ENCODE measurements around the gene SLC39A10. TPM values are rescaled to one million over a fixed set of nuclear protein-coding genes. Genes with fewer than 3 reads are reported as not detected.

SLC39A10 gene, protein sequence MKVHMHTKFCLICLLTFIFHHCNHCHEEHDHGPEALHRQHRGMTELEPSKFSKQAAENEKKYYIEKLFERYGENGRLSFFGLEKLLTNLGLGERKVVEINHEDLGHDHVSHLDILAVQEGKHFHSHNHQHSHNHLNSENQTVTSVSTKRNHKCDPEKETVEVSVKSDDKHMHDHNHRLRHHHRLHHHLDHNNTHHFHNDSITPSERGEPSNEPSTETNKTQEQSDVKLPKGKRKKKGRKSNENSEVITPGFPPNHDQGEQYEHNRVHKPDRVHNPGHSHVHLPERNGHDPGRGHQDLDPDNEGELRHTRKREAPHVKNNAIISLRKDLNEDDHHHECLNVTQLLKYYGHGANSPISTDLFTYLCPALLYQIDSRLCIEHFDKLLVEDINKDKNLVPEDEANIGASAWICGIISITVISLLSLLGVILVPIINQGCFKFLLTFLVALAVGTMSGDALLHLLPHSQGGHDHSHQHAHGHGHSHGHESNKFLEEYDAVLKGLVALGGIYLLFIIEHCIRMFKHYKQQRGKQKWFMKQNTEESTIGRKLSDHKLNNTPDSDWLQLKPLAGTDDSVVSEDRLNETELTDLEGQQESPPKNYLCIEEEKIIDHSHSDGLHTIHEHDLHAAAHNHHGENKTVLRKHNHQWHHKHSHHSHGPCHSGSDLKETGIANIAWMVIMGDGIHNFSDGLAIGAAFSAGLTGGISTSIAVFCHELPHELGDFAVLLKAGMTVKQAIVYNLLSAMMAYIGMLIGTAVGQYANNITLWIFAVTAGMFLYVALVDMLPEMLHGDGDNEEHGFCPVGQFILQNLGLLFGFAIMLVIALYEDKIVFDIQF
- polyA plus RNA-seq (ENCODE audit: insufficient read length in 4 of 4): 10 to 100 TPM; 77.5 to 98.4 (median 89.0) TPM

GRCh38 chr2:195656859-195657633 lies at the start of gene SLC39A10:
TSS of gene SLC39A10 (plus strand) at chr2:195657226. CDS start at chr2:195680043, 22,817 bp downstream.
- peak; percentile 99 to 100 (median 100) for DNase-seq (ENCODE audit: low read depth in 4 of 4, low spot score in 3 of 4)

GRCh38 chr2:195608768-195609454 lies 48.1 kb upstream of the SLC39A10 start:
- DNase-seq (ENCODE audit: low read depth in 4 of 4, low spot score in 3 of 4): no peak

DNA sequence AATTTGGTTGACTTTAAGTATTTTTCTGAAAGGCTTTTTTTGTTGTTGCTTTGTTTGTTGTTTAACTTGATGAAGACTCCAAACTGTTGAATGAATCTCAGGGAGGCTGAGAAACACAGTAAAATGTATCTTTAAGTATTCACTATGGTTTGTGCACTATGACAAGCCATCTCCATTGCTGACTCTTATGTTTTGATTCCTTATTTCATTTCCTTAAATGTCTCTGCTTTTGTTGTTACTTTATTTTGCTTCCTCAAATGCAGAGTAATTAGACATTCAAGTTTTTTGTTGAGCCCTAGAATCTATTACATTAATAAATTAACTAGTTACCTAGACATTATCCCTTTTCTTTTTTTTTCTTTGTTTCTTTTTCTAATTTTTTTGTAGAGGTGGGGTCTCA lies 46.3 kb upstream of the SLC39A10 start:
- no peak for DNase-seq (ENCODE audit: low read depth in 4 of 4, low spot score in 3 of 4)

- DNase-seq (ENCODE audit: low read depth in 4 of 4, low spot score in 3 of 4): peak; percentile 29 to 72 (median 54)
Observed at GRCh38 chr2:195612611-195613495, 44.2 kb upstream of the SLC39A10 start.

DNA sequence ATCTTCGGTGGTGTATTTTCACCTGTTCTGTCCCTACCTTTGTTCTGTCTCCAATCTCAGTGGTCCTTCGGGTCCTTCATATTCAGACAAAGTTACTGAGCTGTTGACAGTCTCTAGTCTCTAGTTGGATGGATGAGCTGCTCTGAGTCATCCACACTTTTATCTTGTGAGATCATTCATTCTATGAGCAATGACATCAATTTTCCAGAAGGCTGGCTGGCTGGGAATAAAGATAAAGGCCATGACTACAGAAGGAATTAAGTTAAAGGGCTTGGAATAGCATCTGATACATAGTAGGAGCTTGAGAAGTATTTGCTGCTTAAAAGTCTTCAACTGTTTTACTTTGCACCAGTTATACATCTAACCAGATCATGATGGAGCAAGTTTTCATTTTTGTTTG lies 43.1 kb upstream of the SLC39A10 start:
- DNase-seq (ENCODE audit: low read depth in 4 of 4, low spot score in 3 of 4): no peak

GRCh38 chr2:195619590-195619989 lies 37.4 kb upstream of the SLC39A10 start:
- no peak for DNase-seq (ENCODE audit: low read depth in 4 of 4, low spot score in 3 of 4)

DNA sequence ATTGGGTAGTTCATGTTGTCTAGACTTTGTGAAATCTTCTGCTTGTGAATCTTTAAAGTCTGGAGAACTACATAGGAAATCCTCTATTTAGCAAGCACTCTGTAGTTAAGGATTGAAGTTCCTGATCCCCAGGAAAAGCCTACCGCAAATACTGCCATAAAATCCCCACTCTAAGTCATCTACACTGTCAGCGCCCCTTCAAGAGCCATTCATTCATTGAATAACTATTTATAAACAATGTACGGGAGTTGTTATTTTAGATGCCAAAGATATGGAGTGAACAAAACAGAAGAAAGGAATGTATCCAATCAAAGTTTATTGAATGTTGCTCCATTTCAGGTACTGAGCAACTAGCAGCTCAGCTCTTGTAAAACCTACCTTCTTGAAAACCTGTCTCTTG lies 36.5 kb upstream of the SLC39A10 start:
- no peak for DNase-seq (ENCODE audit: low read depth in 4 of 4, low spot score in 3 of 4)

DNA sequence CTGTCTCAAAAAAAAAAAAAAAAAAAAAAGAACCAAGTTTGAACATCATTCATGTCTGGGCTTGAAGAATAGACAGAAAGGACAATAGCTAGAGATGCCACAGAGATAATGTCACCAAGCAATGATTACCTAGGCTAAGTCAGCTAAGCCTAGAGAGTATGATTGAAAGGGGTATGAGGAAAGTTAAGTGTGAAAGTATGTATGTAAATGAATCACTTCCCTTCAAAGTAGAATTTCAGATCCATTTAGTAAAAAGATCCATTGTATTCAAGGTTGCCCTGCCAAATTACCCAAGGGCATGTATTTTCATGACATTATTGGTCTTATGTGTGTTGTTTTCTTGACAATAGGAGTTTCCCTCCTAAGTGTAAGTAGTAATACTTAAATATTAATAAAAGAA lies 34.1 kb upstream of the SLC39A10 start:
- DNase-seq (ENCODE audit: low read depth in 4 of 4, low spot score in 3 of 4): no peak

DNA sequence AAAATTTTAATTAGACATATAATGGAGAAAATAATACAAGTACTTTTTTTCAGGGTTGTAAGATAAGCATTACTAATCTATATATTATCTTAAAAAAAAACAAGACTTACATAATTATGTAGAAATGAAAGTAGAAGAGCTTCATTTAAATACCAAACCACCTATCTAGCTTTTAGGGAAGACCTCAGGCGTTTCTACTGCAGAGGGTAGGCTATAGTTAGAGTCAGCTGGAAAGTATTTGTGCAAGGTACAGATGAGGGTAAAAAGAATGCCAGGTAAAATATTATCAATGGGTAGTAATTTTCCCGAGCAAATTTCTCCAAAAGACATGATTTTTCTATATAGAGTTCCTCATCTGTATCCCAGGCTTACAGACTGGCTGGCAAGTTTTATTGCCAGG lies 30.5 kb upstream of the SLC39A10 start:
- DNase-seq (ENCODE audit: low read depth in 4 of 4, low spot score in 3 of 4): no peak

GRCh38 chr2:195628666-195629065 lies 28.4 kb upstream of the SLC39A10 start:
- DNase-seq (ENCODE audit: low read depth in 4 of 4, low spot score in 3 of 4): no peak

DNA sequence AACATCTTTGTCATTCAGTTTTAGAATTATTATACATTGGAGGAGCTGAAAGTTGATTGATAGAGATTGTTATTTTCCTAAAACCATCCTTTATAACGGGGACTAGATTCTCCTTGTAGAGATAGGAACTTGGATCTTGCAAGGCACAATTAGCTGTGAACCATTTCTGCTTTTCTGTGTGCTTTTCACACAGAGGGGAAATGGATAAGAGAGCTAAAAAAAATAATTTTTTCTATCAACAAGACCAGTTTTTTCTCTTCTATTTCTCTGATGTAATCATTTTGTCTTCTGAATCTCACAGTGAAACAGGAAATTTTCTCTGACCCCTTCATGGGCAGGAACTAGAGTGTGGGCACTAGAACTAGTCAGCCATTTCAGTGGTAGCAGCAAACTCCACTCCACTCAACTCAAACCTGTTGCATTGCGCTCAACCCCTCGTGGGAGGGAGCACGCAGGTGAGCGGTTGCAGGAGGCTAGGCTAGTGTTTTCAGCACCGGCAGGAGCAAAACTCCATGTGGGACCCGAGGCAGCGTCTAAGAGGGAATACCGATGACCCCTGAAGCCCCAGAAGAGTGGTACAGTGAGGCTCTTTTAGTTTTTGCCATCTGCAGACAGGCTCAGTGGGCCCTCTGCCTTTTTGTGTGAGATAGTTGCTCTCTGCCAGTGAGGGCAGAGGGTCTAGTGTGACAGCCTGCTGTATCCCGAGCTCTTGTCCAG lies 24.0 kb upstream of the SLC39A10 start:
- DNase-seq (ENCODE audit: low read depth in 4 of 4, low spot score in 3 of 4): no peak

GRCh38 chr2:195633573-195633870 lies 23.5 kb upstream of the SLC39A10 start:
- DNase-seq (ENCODE audit: low read depth in 4 of 4, low spot score in 3 of 4): no peak

DNA sequence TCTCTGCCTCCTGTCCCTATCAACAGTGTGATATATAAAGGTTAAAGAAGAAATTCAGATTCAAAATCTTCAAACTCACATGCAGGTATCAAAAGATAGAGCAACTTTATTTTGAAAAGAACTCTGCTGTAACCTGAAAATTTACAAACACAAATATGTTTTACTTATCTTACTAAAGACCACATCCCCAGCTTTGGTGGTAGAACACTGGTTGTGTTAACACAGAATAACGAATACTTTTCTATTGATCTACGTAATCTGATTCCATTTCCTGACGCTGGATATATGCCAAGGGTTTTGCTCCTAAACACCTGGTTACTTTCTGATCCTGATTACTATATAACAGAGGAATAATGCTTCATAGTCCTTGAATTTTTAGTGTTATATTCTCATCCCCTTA lies 23.1 kb upstream of the SLC39A10 start:
- no peak for DNase-seq (ENCODE audit: low read depth in 4 of 4, low spot score in 3 of 4)

DNA sequence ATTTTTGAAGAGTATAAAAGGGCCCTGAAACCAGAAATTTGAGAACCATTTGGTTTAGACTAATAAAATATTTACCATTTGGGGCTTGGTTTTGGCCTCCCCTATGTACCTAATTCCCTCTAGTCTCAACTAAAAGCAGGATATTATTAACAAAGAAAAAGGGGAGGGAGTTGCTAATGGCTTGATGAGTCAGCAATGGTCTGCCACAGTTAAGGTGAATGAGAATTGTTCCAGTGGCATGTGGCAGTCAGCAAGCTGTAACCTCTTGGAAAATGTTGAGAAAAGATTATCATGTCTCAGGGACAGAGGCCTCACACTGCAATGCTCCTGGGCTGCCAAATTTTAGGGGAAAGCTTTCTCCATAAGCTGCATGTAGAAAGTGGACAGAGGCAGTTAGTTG lies 20.1 kb upstream of the SLC39A10 start:
- DNase-seq (ENCODE audit: low read depth in 4 of 4, low spot score in 3 of 4): no peak

DNA sequence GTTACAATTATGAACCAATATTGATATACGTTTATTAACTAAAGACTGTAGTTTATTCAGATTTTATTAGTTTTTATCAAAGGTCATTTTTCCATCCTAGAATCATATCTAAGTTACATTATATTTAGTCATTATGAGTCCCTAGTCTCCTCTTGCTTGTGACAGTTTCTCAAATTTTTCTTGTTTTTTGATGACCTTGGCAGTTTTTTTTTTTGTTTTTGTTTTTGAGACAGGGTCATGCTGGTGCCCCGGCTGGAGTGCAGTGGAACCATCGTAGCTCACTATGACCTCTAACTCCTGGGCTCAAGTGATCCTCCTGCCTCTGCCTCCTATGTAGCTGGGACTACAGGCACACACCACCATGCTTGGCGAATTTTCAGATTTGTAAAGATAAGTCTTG lies 18.3 kb upstream of the SLC39A10 start:
- no peak for DNase-seq (ENCODE audit: low read depth in 4 of 4, low spot score in 3 of 4)

- no peak for DNase-seq (ENCODE audit: low read depth in 4 of 4, low spot score in 3 of 4)
Observed at GRCh38 chr2:195639238-195639858, 17.7 kb upstream of the SLC39A10 start.

GRCh38 chr2:195639959-195640358 lies 17.1 kb upstream of the SLC39A10 start:
- no peak for DNase-seq (ENCODE audit: low read depth in 4 of 4, low spot score in 3 of 4)

- DNase-seq (ENCODE audit: low read depth in 4 of 4, low spot score in 3 of 4): no peak
Observed at GRCh38 chr2:195642027-195642678, 14.9 kb upstream of the SLC39A10 start.

All from right renal pelvis (tissue), 4 donors.